LNCAP (cell line): ENCODE results near the gene CYTH2.

Source experiments
- TF ChIP-seq, protein P1 (sequence below): fragments of 450-650 bp; IDR thresholded peaks from 2 replicates; pipeline ENCODE4 v1.5.1; 2017; ENCODE audit warnings: mild to moderate bottlenecking

The CYTH2 gene

DNA sequence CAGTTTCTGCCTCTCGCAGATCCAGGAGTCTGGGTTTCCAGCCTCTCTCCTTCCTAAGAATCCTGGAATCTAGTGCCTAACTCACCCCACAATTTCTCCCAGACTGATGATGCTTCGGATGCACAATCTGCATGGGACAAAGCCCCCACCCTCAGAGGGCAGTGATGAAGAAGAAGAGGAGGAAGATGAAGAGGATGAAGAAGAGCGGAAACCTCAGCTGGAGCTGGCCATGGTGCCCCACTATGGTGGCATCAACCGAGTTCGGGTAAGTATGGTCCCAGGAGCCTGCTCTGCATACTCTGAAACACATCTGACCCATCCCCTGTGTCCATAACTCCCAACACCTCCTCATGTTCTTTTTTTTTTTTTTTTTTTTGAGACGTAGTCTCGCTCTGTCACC, 22.6 kb upstream of the CYTH2 start:
- TF ChIP-seq, protein P1, sequence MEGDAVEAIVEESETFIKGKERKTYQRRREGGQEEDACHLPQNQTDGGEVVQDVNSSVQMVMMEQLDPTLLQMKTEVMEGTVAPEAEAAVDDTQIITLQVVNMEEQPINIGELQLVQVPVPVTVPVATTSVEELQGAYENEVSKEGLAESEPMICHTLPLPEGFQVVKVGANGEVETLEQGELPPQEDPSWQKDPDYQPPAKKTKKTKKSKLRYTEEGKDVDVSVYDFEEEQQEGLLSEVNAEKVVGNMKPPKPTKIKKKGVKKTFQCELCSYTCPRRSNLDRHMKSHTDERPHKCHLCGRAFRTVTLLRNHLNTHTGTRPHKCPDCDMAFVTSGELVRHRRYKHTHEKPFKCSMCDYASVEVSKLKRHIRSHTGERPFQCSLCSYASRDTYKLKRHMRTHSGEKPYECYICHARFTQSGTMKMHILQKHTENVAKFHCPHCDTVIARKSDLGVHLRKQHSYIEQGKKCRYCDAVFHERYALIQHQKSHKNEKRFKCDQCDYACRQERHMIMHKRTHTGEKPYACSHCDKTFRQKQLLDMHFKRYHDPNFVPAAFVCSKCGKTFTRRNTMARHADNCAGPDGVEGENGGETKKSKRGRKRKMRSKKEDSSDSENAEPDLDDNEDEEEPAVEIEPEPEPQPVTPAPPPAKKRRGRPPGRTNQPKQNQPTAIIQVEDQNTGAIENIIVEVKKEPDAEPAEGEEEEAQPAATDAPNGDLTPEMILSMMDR: no peak

DNA sequence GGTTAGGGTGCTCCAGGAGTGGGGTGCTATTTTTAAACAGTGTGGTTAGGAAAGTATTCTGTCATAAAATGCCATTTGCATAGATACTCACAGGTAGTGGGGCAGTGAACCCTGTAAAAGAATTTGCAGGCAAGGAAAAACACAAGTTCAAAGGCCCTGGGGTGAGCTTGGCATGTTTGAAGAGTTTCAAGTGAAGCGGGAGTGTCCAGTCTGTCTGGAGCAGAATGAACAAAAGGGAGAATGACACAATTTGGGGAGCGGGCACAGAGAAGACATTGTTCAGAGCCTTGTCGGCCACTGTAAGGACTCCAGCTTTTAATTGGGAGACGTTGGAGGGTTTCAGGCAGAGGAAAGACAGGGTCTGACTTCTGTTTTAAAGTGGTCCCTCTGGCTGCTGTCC, 20.6 kb upstream of the CYTH2 start:
- TF ChIP-seq, protein P1: no peak

- TF ChIP-seq, protein P1: no peak
Measured at GRCh38 chr19:48450441-48450840, 18.7 kb upstream of the CYTH2 start.

- TF ChIP-seq, protein P1: no peak
Measured at GRCh38 chr19:48450863-48451262, 18.3 kb upstream of the CYTH2 start.

- TF ChIP-seq, protein P1: no peak
Measured at GRCh38 chr19:48451624-48452023, 17.5 kb upstream of the CYTH2 start.

GRCh38 chr19:48452289-48453190, 16.6 kb upstream of the CYTH2 start:
- TF ChIP-seq, protein P1: no peak

DNA sequence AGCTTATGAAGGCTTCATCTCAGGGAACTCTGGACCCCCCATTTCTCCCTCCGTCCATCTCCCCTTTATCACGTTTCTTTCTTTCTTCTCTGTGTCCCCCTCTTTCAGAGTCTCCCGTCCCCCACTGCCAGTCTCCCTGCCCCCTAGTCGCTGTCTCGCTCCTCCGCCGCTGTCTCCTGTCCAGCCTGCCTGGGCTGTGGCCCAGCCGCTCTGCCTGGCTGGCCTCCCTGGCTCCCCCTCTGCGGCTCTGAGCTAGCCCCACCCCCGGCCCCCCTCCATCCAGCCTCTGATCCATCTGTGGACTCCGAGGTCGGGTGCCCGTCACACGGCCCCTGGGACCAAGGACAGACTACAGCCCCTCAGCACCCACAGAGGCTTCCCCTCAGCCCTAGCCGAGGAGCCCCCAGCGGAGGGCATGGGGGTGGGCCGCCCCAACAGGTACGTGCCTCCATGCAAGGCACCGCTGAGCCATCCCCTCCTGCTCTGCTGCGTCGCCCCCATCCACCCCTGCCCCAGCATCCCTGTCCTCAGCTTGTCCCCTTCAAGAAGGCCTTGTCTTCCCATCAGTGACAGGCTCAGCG, 14.9 kb upstream of the CYTH2 start:
- TF ChIP-seq, protein P1: no peak
